HG03159 (cell line): ENCODE measurements around the gene MAD1L1.

Experiments
- ATAC-seq: cut with Tn5 transposase; IDR thresholded peaks from one replicate; pipeline ENCODE4 v1.9.1; 2021; ENCODE audit warnings: mild to moderate bottlenecking, moderate library complexity; ENCODE audit not compliant: unreplicated experiment

The MAD1L1 gene

GRCh38 chr7:2219136-2219535 lies 13.6 kb downstream of the MAD1L1 start:
- no peak for ATAC-seq

GRCh38 chr7:2218444-2218785 lies 14.3 kb downstream of the MAD1L1 start:
- no peak for ATAC-seq

- no peak for ATAC-seq
Observed at GRCh38 chr7:2217716-2218443, 14.9 kb downstream of the MAD1L1 start.

GRCh38 chr7:2217206-2217605 lies 15.5 kb downstream of the MAD1L1 start:
- no peak for ATAC-seq

GRCh38 chr7:2215851-2216250 lies 16.9 kb downstream of the MAD1L1 start:
- ATAC-seq = no peak

- no peak for ATAC-seq
Observed at GRCh38 chr7:2214636-2215035, 18.1 kb downstream of the MAD1L1 start.

- no peak for ATAC-seq
Observed at GRCh38 chr7:2213551-2214215, 19.1 kb downstream of the MAD1L1 start.

GRCh38 chr7:2212906-2213305 lies 19.8 kb downstream of the MAD1L1 start:
- ATAC-seq = no peak

- ATAC-seq = no peak
Observed at GRCh38 chr7:2211926-2212325, 20.8 kb downstream of the MAD1L1 start.

- ATAC-seq = no peak
Observed at GRCh38 chr7:2211259-2211880, 21.4 kb downstream of the MAD1L1 start.

GRCh38 chr7:2210551-2211258 lies 22.0 kb downstream of the MAD1L1 start:
- no peak for ATAC-seq

- ATAC-seq = no peak
Observed at GRCh38 chr7:2209961-2210323, 22.8 kb downstream of the MAD1L1 start.

- peak; percentile 45 for ATAC-seq
Observed at GRCh38 chr7:2209146-2209960, 23.4 kb downstream of the MAD1L1 start.

- ATAC-seq = no peak
Observed at GRCh38 chr7:2208712-2209111, 24.0 kb downstream of the MAD1L1 start.

- ATAC-seq = no peak
Observed at GRCh38 chr7:2205036-2205780, 27.5 kb downstream of the MAD1L1 start.

- ATAC-seq = no peak
Observed at GRCh38 chr7:2204446-2204845, 28.3 kb downstream of the MAD1L1 start.

GRCh38 chr7:2203766-2204300 lies 28.9 kb downstream of the MAD1L1 start:
- no peak for ATAC-seq

GRCh38 chr7:2202901-2203765 lies 29.6 kb downstream of the MAD1L1 start:
- ATAC-seq = no peak

GRCh38 chr7:2202361-2202761 lies 30.4 kb downstream of the MAD1L1 start:
- no peak for ATAC-seq
